Suprapubic skin (tissue), 4 donors: ENCODE data around the gene QSOX1. TPM values are rescaled to one million over a fixed set of nuclear protein-coding genes. Genes with fewer than 3 reads are reported as not detected.

Experiments used
- DNase-seq, 2 donors: peaks; one replicate each; pipeline ENCODE4 v3.0.0-alpha.2; 2019; ENCODE audit warnings: low spot score in 2 of 2
- H3K27ac ChIP-seq: fragments of 200-600 bp; sonication (generic); one replicate; pipeline ENCODE4 v1.5.1; 2019
- H3K27me3 ChIP-seq: fragments of 200-600 bp; sonication (generic); one replicate; pipeline ENCODE4 v1.5.1; 2019
- H3K36me3 ChIP-seq: fragments of 200-600 bp; sonication (generic); one replicate; pipeline ENCODE4 v1.5.1; 2019
- H3K4me1 ChIP-seq: fragments of 200-600 bp; sonication (generic); one replicate; pipeline ENCODE4 v1.5.1; 2019
- H3K4me3 ChIP-seq: fragments of 200-600 bp; sonication (generic); one replicate; pipeline ENCODE4 v1.5.1; 2019; ENCODE audit warnings: mild to moderate bottlenecking
- H3K9me3 ChIP-seq: fragments of 200-600 bp; sonication (generic); one replicate; pipeline ENCODE4 v1.5.1; 2019
- EP300 ChIP-seq: sonication (generic); formaldehyde crosslinking; IDR thresholded peaks from one replicate; pipeline ENCODE4 v1.6.1; 2017; ENCODE audit warnings: antibody characterized with exemption
- POLR2A ChIP-seq, 2 donors: fragments of 450-650 bp; IDR thresholded peaks; one replicate each; pipeline ENCODE4 v1.6.1; 2017; ENCODE audit warnings: antibody characterized with exemption in 2 of 2, mild to moderate bottlenecking in 2 of 2, moderate library complexity in 2 of 2
- POLR2AphosphoS5 ChIP-seq, 3 donors: sonication (generic); formaldehyde crosslinking; IDR thresholded peaks; one replicate each; pipeline ENCODE4 v1.6.1; 2017; ENCODE audit warnings: antibody characterized with exemption in 3 of 3
- WGBS: methylation state at CpG from one replicate; pipeline ENCODE4 v1.1.5; 2018; 5-methylcytosine and 5-hydroxymethylcytosine counted together
- total RNA-seq, 4 donors: library from RNA; depleted of rRNA; stranded (reverse); fragments of >200 nt; gene quantifications; one replicate each; pipeline ENCODE4 v1.1.0, GENCODE V29; 2016
- TF ChIP-seq, protein P1 (sequence below), 2 donors: fragments of 200-600 bp in 1 of 2; fragments of 450-650 bp in 1 of 2; sonication (generic) in 1 of 2; IDR thresholded peaks; one replicate each; pipeline ENCODE4 v1.5.1; 2016 to 2019; ENCODE audit warnings: antibody characterized with exemption in 2 of 2, mild to moderate bottlenecking in 1 of 2, moderate library complexity in 1 of 2

QSOX1 gene
- total RNA-seq, 4 donors from 2014 or later: 56.6 to 66.1 (median 61.5) TPM

DNA sequence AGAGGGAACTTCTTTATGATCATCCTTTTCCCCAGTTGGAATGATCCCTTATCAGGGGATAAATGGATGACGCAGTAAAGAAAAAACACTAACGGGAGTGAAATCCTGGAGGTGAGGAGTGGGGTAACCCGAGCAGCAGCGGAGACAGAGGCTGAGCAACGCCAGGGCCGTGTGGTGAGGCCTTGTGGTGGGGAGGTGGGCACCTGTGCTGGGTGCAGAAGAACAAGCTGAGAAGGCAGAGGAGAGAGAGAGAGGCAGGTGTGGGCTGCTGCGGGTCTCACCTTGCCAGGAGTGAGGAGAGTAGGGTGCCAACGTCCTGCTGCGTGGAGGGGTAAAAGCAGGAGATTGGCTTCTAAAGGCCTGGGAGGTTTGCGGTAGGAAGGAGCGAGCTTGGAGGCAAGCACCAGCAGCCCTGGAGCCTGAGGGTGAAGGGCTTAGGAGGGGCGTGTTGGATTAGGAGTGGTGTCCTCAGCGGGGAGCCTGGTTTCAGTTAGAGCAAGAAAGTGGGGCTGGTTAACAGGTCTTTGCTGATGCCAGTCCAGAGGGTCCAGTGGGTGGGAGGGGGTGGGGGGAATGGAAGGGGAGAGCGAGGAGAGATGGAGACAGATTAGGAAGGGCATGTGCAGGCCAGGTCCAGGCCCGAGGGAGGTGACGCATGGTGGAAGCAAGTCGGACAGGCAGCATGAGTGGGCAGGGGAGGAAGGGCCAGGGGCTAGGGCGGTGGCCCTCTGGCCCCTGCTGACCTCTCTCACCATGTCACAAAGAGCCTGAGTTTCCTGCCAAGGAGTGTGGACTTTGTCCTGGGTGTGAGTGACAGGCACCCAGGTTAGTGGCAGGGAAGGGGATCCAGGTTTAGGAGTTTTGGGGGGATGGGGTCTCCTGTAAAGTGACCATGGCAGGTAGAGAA, 38.7 kb downstream of the QSOX1 start:
- DNase-seq: no peak
- no peak overlapping the region for H3K4me3 ChIP-seq
- H3K36me3 ChIP-seq: peaks cover 86% of the 10 kb centered on the region
- H3K27ac ChIP-seq: no peak overlapping the region
- 88% methylated on average over 18 of the region's 18 CpGs for WGBS
- no peaks in the 10 kb centered on the region for H3K4me1 ChIP-seq
- no peaks in the 10 kb centered on the region for H3K9me3 ChIP-seq
- H3K27me3 ChIP-seq: no peaks in the 10 kb centered on the region
- TF ChIP-seq POLR2AphosphoS5 (IDR thresholded peaks at IDR 0.05): no peak
- no peak for TF ChIP-seq EP300
- TF ChIP-seq, protein P1, sequence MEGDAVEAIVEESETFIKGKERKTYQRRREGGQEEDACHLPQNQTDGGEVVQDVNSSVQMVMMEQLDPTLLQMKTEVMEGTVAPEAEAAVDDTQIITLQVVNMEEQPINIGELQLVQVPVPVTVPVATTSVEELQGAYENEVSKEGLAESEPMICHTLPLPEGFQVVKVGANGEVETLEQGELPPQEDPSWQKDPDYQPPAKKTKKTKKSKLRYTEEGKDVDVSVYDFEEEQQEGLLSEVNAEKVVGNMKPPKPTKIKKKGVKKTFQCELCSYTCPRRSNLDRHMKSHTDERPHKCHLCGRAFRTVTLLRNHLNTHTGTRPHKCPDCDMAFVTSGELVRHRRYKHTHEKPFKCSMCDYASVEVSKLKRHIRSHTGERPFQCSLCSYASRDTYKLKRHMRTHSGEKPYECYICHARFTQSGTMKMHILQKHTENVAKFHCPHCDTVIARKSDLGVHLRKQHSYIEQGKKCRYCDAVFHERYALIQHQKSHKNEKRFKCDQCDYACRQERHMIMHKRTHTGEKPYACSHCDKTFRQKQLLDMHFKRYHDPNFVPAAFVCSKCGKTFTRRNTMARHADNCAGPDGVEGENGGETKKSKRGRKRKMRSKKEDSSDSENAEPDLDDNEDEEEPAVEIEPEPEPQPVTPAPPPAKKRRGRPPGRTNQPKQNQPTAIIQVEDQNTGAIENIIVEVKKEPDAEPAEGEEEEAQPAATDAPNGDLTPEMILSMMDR (IDR thresholded peaks at IDR 0.05): no peak
- no peak for TF ChIP-seq POLR2A (IDR thresholded peaks at IDR 0.05)

DNA sequence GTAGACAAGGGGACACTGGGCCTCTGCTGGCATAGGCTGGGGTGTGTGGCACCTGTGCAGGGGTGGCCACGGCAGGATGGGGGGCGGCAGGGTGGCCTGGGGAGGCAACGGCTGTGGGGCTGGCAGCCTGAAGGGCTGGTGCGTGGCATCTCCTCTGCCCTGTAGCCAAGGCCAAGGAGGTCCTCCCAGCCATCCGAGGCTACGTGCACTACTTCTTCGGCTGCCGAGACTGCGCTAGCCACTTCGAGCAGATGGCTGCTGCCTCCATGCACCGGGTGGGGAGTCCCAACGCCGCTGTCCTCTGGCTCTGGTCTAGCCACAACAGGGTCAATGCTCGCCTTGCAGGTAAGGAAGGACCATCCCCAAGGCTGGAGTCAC, 39.4 kb downstream of the QSOX1 start:
- Histone ChIP-seq H3K36me3 (peaks cover 80% of the 10 kb centered on the region), H3K4me1 (no peaks in the 10 kb centered on the region), H3K27ac (no peak overlapping the region), H3K4me3 (no peak overlapping the region), H3K9me3 (no peaks in the 10 kb centered on the region), H3K27me3 (no peaks in the 10 kb centered on the region)
- DNase-seq: no peak
- TF ChIP-seq POLR2AphosphoS5 (IDR thresholded peaks at IDR 0.05): no peak
- no peak for TF ChIP-seq POLR2A (IDR thresholded peaks at IDR 0.05)
- TF ChIP-seq, protein P1 (IDR thresholded peaks at IDR 0.05): no peak
- TF ChIP-seq EP300: no peak
- WGBS: 100% methylated on average over 2 of the region's 14 CpGs

DNA sequence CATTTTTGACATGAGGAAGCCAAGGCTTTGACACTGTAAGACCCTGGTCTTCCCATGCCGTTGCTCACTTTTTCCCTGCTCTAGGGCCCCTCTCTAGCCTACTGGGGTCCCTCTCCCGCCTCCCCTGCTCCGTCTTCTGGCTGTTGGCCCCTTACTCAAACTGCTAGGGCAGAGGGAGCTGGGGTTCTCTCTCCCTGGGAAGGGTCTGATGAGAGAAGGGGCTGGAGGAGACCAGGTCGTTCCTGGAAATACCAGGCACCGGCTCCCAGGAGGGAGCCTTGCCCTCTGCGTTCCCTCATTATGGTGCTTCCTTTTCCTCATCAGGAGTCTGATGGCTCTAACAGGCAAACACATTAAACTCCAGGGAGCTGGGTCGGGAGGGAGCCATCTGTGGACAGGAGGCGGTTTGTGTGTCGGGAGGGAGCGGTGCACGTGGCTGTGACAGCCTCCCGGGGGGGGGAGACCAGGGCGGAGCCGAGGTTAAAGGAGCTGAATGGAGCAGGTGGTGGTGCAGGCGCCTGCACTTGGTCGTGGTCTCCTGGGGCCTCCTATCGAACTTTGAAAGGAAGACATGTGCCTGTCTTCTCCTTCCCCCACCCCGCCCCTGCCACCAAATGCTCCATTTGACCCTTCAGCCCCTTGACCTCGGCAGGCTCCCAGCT, 40.0 kb downstream of the QSOX1 start:
- no peak for DNase-seq
- no peak for TF ChIP-seq POLR2AphosphoS5 (IDR thresholded peaks at IDR 0.05)
- TF ChIP-seq POLR2A (IDR thresholded peaks at IDR 0.05): no peak
- TF ChIP-seq EP300: no peak
- TF ChIP-seq, protein P1 (IDR thresholded peaks at IDR 0.05): no peak
- no peaks in the 10 kb centered on the region for H3K4me1 ChIP-seq
- no peak overlapping the region for H3K4me3 ChIP-seq
- 82% methylated on average over 19 of the region's 19 CpGs for WGBS
- no peaks in the 10 kb centered on the region for H3K9me3 ChIP-seq
- no peaks in the 10 kb centered on the region for H3K27me3 ChIP-seq
- H3K36me3 ChIP-seq: peaks cover 74% of the 10 kb centered on the region
- no peak overlapping the region for H3K27ac ChIP-seq

DNA sequence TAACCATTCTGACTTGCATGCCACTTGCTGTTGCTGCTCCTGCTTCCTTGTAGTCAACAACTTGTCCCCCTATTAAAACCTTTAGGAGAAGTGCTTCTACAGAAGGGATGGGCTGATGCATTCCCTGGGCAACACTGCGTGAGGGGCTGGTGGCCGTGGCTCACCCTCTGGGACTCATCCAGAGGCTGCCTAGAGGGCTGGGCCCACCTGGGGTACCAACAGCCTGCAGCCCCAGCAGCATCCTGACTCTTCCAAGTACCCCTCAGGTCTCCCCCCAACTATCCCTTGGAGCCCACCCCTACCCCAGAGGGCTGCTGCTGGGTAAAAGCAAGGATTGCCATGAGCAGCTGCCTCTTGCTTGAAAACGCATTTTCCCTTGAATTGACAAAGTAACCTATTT, 40.7 kb downstream of the QSOX1 start:
- no peak overlapping the region for H3K27ac ChIP-seq
- no peak for DNase-seq
- H3K27me3 ChIP-seq: no peaks in the 10 kb centered on the region
- no peaks in the 10 kb centered on the region for H3K9me3 ChIP-seq
- H3K36me3 ChIP-seq: peaks cover 66% of the 10 kb centered on the region
- H3K4me1 ChIP-seq: no peaks in the 10 kb centered on the region
- TF ChIP-seq, protein P1 (IDR thresholded peaks at IDR 0.05): no peak
- TF ChIP-seq POLR2A (IDR thresholded peaks at IDR 0.05): no peak
- no peak for TF ChIP-seq POLR2AphosphoS5 (IDR thresholded peaks at IDR 0.05)
- TF ChIP-seq EP300: no peak
- WGBS: 85% methylated on average over 3 of the region's 3 CpGs
- H3K4me3 ChIP-seq: no peak overlapping the region

DNA sequence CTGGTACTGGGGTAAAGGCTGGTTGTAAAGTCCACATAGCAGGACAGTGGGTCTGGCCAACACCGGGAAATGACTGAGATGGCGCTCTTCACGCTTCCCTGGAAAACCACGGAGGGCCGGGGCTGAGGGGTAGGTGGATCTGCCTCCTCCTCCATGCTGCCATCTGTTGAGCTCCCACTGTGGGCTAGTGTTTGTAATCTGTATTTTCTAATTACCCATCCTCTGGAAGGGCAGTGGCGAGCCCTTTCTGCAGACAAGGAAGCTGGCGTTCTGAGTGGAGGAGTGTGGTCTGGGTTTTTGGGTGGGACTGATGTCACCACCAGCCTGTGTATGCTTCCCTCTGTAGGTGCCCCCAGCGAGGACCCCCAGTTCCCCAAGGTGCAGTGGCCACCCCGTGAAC, 41.2 kb downstream of the QSOX1 start:
- Histone ChIP-seq H3K9me3 (no peaks in the 10 kb centered on the region), H3K27me3 (no peaks in the 10 kb centered on the region), H3K27ac (no peak overlapping the region), H3K36me3 (peaks cover 61% of the 10 kb centered on the region), H3K4me1 (no peaks in the 10 kb centered on the region), H3K4me3 (no peak overlapping the region)
- no peak for DNase-seq
- TF ChIP-seq POLR2AphosphoS5 (IDR thresholded peaks at IDR 0.05): no peak
- TF ChIP-seq POLR2A (IDR thresholded peaks at IDR 0.05): no peak
- TF ChIP-seq, protein P1 (IDR thresholded peaks at IDR 0.05): no peak
- TF ChIP-seq EP300: no peak
- WGBS: 97% methylated on average over 7 of the region's 9 CpGs
